ENCODE data around the gene MLH1. TPM values are rescaled to one million over a fixed set of nuclear protein-coding genes. Genes with fewer than 3 reads are reported as not detected.

Gene MLH1
- total and polyA plus RNA-seq, 2 donors, result 21.9 to 59.2 TPM

- H3K4me3 ChIP-seq (ENCODE audit: low read length in 2 of 2), result peak overlapping the region; percentile 12 to 82
- WGBS, result 96% methylated on average over 3 of the region's 3 CpGs
- H3K36me3 ChIP-seq (ENCODE audit: control insufficient read depth in 2 of 2, insufficient read depth in 2 of 2, low read length in 1 of 2), result peaks cover 7 to 31% of the 10 kb centered on the region in 2 donors
- H3K27me3 ChIP-seq (ENCODE audit: control insufficient read depth in 2 of 2, insufficient read depth in 1 of 2, low read length in 1 of 2), result no peaks in the 10 kb centered on the region
- H3K9me3 ChIP-seq (ENCODE audit: control insufficient read depth in 2 of 2, insufficient read depth in 1 of 2, low read length in 1 of 2), result no peaks in the 10 kb centered on the region
- peaks cover 12 to 21% of the 10 kb centered on the region in 2 donors for H3K4me1 ChIP-seq (ENCODE audit: control insufficient read depth in 2 of 2, insufficient read depth in 2 of 2, low read length in 2 of 2)
- DNase-seq (ENCODE audit: low read depth in 6 of 9, low spot score in 9 of 9), result peak in 1 of 9 donors; percentile 21
- H3K27ac ChIP-seq (ENCODE audit: low read depth in 1 of 2, low read length in 1 of 2), result peak overlapping the region in 1 of 2 donors; percentile 99
Measured at GRCh38 chr3:36991147-36991546, 2.2 kb upstream of the MLH1 start.

- Histone ChIP-seq H3K9me3 (ENCODE audit: control insufficient read depth in 2 of 2, insufficient read depth in 1 of 2, low read length in 1 of 2) (no peaks in the 10 kb centered on the region), H3K4me3 (ENCODE audit: low read length in 2 of 2) (peak overlapping the region; percentile 60 to 82), H3K4me1 (ENCODE audit: control insufficient read depth in 2 of 2, insufficient read depth in 2 of 2, low read length in 2 of 2) (peaks cover 12 to 21% of the 10 kb centered on the region in 2 donors), H3K27me3 (ENCODE audit: control insufficient read depth in 2 of 2, insufficient read depth in 1 of 2, low read length in 1 of 2) (no peaks in the 10 kb centered on the region), H3K27ac (ENCODE audit: low read depth in 1 of 2, low read length in 1 of 2) (peak overlapping the region; percentile 96 to 99), H3K36me3 (ENCODE audit: control insufficient read depth in 2 of 2, insufficient read depth in 2 of 2, low read length in 1 of 2) (peaks cover 0 to 31% of the 10 kb centered on the region in 2 donors)
- peak in 1 of 9 donors; percentile 41 for DNase-seq (ENCODE audit: low read depth in 6 of 9, low spot score in 9 of 9)
- 24% methylated on average over 24 of the region's 24 CpGs for WGBS
Measured at GRCh38 chr3:36991923-36992805, 1.2 kb upstream of the MLH1 start.

GRCh38 chr3:36992806-36993325 lies 452 bp upstream of the MLH1 start, which contains the start of gene EPM2AIP1:
Gene EPM2AIP1, minus strand, starts transcription at chr3:36993131. Its CDS starts 54 bp downstream, at chr3:36993077.
- Histone ChIP-seq H3K27me3 (ENCODE audit: control insufficient read depth in 2 of 2, insufficient read depth in 1 of 2, low read length in 1 of 2) (no peaks in the 10 kb centered on the region), H3K9me3 (ENCODE audit: control insufficient read depth in 2 of 2, insufficient read depth in 1 of 2, low read length in 1 of 2) (no peaks in the 10 kb centered on the region), H3K36me3 (ENCODE audit: control insufficient read depth in 2 of 2, insufficient read depth in 2 of 2, low read length in 1 of 2) (peaks cover 3 to 35% of the 10 kb centered on the region in 2 donors), H3K27ac (ENCODE audit: low read depth in 1 of 2, low read length in 1 of 2) (peak within 1 kb of the TSS; percentile 97 to 99), H3K4me1 (ENCODE audit: control insufficient read depth in 2 of 2, insufficient read depth in 2 of 2, low read length in 2 of 2) (peaks cover 12 to 21% of the 10 kb centered on the region in 2 donors), H3K4me3 (ENCODE audit: low read length in 2 of 2) (peak within 1 kb of the TSS; percentile 69 to 82)
- under 1% methylated on average over 48 of the region's 48 CpGs for WGBS
- peak in 1 of 9 donors; percentile 45 for DNase-seq (ENCODE audit: low read depth in 6 of 9, low spot score in 9 of 9)

GRCh38 chr3:37014620-37015019 lies 21.3 kb downstream of the MLH1 start:
- no peaks in the 10 kb centered on the region for H3K27me3 ChIP-seq (ENCODE audit: control insufficient read depth in 2 of 2, insufficient read depth in 1 of 2, low read length in 1 of 2)
- no peak overlapping the region for H3K4me3 ChIP-seq (ENCODE audit: low read length in 2 of 2)
- WGBS, result 98% methylated on average over 2 of the region's 2 CpGs
- no peaks in the 10 kb centered on the region for H3K4me1 ChIP-seq (ENCODE audit: control insufficient read depth in 2 of 2, insufficient read depth in 2 of 2, low read length in 2 of 2)
- H3K36me3 ChIP-seq (ENCODE audit: control insufficient read depth in 2 of 2, insufficient read depth in 2 of 2, low read length in 1 of 2), result peaks cover 44 to 70% of the 10 kb centered on the region in 2 donors
- H3K9me3 ChIP-seq (ENCODE audit: control insufficient read depth in 2 of 2, insufficient read depth in 1 of 2, low read length in 1 of 2), result no peaks in the 10 kb centered on the region
- H3K27ac ChIP-seq (ENCODE audit: low read depth in 1 of 2, low read length in 1 of 2), result no peak overlapping the region
- no peak for DNase-seq (ENCODE audit: low read depth in 6 of 9, low spot score in 9 of 9)

GRCh38 chr3:37015642-37016041 lies 22.3 kb downstream of the MLH1 start:
- WGBS, result 98% methylated on average over 5 of the region's 5 CpGs
- DNase-seq (ENCODE audit: low read depth in 6 of 9, low spot score in 9 of 9), result no peak
- peaks cover 52 to 78% of the 10 kb centered on the region in 2 donors for H3K36me3 ChIP-seq (ENCODE audit: control insufficient read depth in 2 of 2, insufficient read depth in 2 of 2, low read length in 1 of 2)

GRCh38 chr3:37016903-37017302 lies 23.6 kb downstream of the MLH1 start:
- WGBS, result 99% methylated on average over 8 of the region's 8 CpGs
- H3K27me3 ChIP-seq (ENCODE audit: control insufficient read depth in 2 of 2, insufficient read depth in 1 of 2, low read length in 1 of 2), result no peaks in the 10 kb centered on the region
- H3K36me3 ChIP-seq (ENCODE audit: control insufficient read depth in 2 of 2, insufficient read depth in 2 of 2, low read length in 1 of 2), result peaks cover 65 to 81% of the 10 kb centered on the region in 2 donors
- no peak for DNase-seq (ENCODE audit: low read depth in 6 of 9, low spot score in 9 of 9)
- no peaks in the 10 kb centered on the region for H3K9me3 ChIP-seq (ENCODE audit: control insufficient read depth in 2 of 2, insufficient read depth in 1 of 2, low read length in 1 of 2)
- H3K4me3 ChIP-seq (ENCODE audit: low read length in 2 of 2), result no peak overlapping the region
- H3K27ac ChIP-seq (ENCODE audit: low read depth in 1 of 2, low read length in 1 of 2), result no peak overlapping the region
- no peaks in the 10 kb centered on the region for H3K4me1 ChIP-seq (ENCODE audit: control insufficient read depth in 2 of 2, insufficient read depth in 2 of 2, low read length in 2 of 2)

More at GRCh38 chr3:37015642-37016041, 22.3 kb downstream of the MLH1 start:
- H3K27me3 ChIP-seq (ENCODE audit: control insufficient read depth in 2 of 2, insufficient read depth in 1 of 2, low read length in 1 of 2), result no peaks in the 10 kb centered on the region
- no peak overlapping the region for H3K4me3 ChIP-seq (ENCODE audit: low read length in 2 of 2)
- no peaks in the 10 kb centered on the region for H3K4me1 ChIP-seq (ENCODE audit: control insufficient read depth in 2 of 2, insufficient read depth in 2 of 2, low read length in 2 of 2)
- H3K9me3 ChIP-seq (ENCODE audit: control insufficient read depth in 2 of 2, insufficient read depth in 1 of 2, low read length in 1 of 2), result no peaks in the 10 kb centered on the region
- no peak overlapping the region for H3K27ac ChIP-seq (ENCODE audit: low read depth in 1 of 2, low read length in 1 of 2)

GRCh38 chr3:37017683-37018082 lies 24.4 kb downstream of the MLH1 start:
- DNase-seq (ENCODE audit: low read depth in 6 of 9, low spot score in 9 of 9), result no peak
- Histone ChIP-seq H3K27me3 (ENCODE audit: control insufficient read depth in 2 of 2, insufficient read depth in 1 of 2, low read length in 1 of 2) (no peaks in the 10 kb centered on the region), H3K4me3 (ENCODE audit: low read length in 2 of 2) (no peak overlapping the region), H3K27ac (ENCODE audit: low read depth in 1 of 2, low read length in 1 of 2) (no peak overlapping the region), H3K4me1 (ENCODE audit: control insufficient read depth in 2 of 2, insufficient read depth in 2 of 2, low read length in 2 of 2) (no peaks in the 10 kb centered on the region), H3K36me3 (ENCODE audit: control insufficient read depth in 2 of 2, insufficient read depth in 2 of 2, low read length in 1 of 2) (peaks cover 70 to 82% of the 10 kb centered on the region in 2 donors), H3K9me3 (ENCODE audit: control insufficient read depth in 2 of 2, insufficient read depth in 1 of 2, low read length in 1 of 2) (no peaks in the 10 kb centered on the region)
- WGBS, result 100% methylated on average over 3 of the region's 3 CpGs

- H3K4me1 ChIP-seq (ENCODE audit: control insufficient read depth in 2 of 2, insufficient read depth in 2 of 2, low read length in 2 of 2), result no peaks in the 10 kb centered on the region
- peaks cover 72 to 85% of the 10 kb centered on the region in 2 donors for H3K36me3 ChIP-seq (ENCODE audit: control insufficient read depth in 2 of 2, insufficient read depth in 2 of 2, low read length in 1 of 2)
- H3K4me3 ChIP-seq (ENCODE audit: low read length in 2 of 2), result no peak overlapping the region
- no peak overlapping the region for H3K27ac ChIP-seq (ENCODE audit: low read depth in 1 of 2, low read length in 1 of 2)
- H3K27me3 ChIP-seq (ENCODE audit: control insufficient read depth in 2 of 2, insufficient read depth in 1 of 2, low read length in 1 of 2), result no peaks in the 10 kb centered on the region
- H3K9me3 ChIP-seq (ENCODE audit: control insufficient read depth in 2 of 2, insufficient read depth in 1 of 2, low read length in 1 of 2), result no peaks in the 10 kb centered on the region
- 98% methylated on average over 2 of the region's 2 CpGs for WGBS
- DNase-seq (ENCODE audit: low read depth in 6 of 9, low spot score in 9 of 9), result no peak
Measured at GRCh38 chr3:37024092-37024491, 30.8 kb downstream of the MLH1 start.

- no peak for DNase-seq (ENCODE audit: low read depth in 6 of 9, low spot score in 9 of 9)
- Histone ChIP-seq H3K4me1 (ENCODE audit: control insufficient read depth in 2 of 2, insufficient read depth in 2 of 2, low read length in 2 of 2) (no peaks in the 10 kb centered on the region), H3K4me3 (ENCODE audit: low read length in 2 of 2) (no peak overlapping the region), H3K9me3 (ENCODE audit: control insufficient read depth in 2 of 2, insufficient read depth in 1 of 2, low read length in 1 of 2) (no peaks in the 10 kb centered on the region), H3K36me3 (ENCODE audit: control insufficient read depth in 2 of 2, insufficient read depth in 2 of 2, low read length in 1 of 2) (peaks cover 66 to 88% of the 10 kb centered on the region in 2 donors), H3K27me3 (ENCODE audit: control insufficient read depth in 2 of 2, insufficient read depth in 1 of 2, low read length in 1 of 2) (no peaks in the 10 kb centered on the region), H3K27ac (ENCODE audit: low read depth in 1 of 2, low read length in 1 of 2) (no peak overlapping the region)
- WGBS, result 98% methylated on average over 3 of the region's 3 CpGs
Measured at GRCh38 chr3:37024820-37025405, 31.6 kb downstream of the MLH1 start.
